GM18499 (cell line): ENCODE results near the gene PTPN14.
"Not testable (repeated sequence)": the region's sequence is repeated elsewhere in the genome, so short reads cannot be mapped to it uniquely, and the experiment has no call there.

Source experiments
- ATAC-seq: cut with Tn5 transposase; IDR thresholded peaks from one replicate; pipeline ENCODE4 v1.9.1; 2021; ENCODE audit warnings: moderate number of reproducible peaks; ENCODE audit not compliant: insufficient read depth, unreplicated experiment

PTPN14 gene

GRCh38 chr1:214514032-214514818, 37.2 kb downstream of the PTPN14 start:
- ATAC-seq = no peak

GRCh38 chr1:214513394-214513793, 38.0 kb downstream of the PTPN14 start:
- no peak for ATAC-seq

- no peak for ATAC-seq
These were observed 39.8 kb downstream of the PTPN14 start for GRCh38 chr1:214511639-214511998.

GRCh38 chr1:214510914-214511638, 40.3 kb downstream of the PTPN14 start:
- no peak for ATAC-seq

GRCh38 chr1:214510477-214510876, 40.9 kb downstream of the PTPN14 start:
- ATAC-seq = no peak

GRCh38 chr1:214509622-214510021, 41.8 kb downstream of the PTPN14 start:
- ATAC-seq = not testable (repeated sequence)

- ATAC-seq = peak; percentile 51
These were observed 44.4 kb downstream of the PTPN14 start for GRCh38 chr1:214506972-214507431.

GRCh38 chr1:214505134-214505533, 46.3 kb downstream of the PTPN14 start:
- ATAC-seq = no peak

GRCh38 chr1:214504330-214504729, 47.1 kb downstream of the PTPN14 start:
- ATAC-seq = no peak

- ATAC-seq = no peak
These were observed 47.8 kb downstream of the PTPN14 start for GRCh38 chr1:214503553-214503952.

GRCh38 chr1:214500340-214501055, 50.9 kb downstream of the PTPN14 start:
- ATAC-seq = no peak

- no peak for ATAC-seq
These were observed 51.7 kb downstream of the PTPN14 start for GRCh38 chr1:214499732-214500131.

- no peak for ATAC-seq
These were observed 53.4 kb downstream of the PTPN14 start for GRCh38 chr1:214498021-214498420.

GRCh38 chr1:214496126-214496525, 55.3 kb downstream of the PTPN14 start:
- no peak for ATAC-seq

- ATAC-seq = no peak
These were observed 56.7 kb downstream of the PTPN14 start for GRCh38 chr1:214494706-214495105.

- ATAC-seq = not testable (repeated sequence)
These were observed 57.2 kb downstream of the PTPN14 start for GRCh38 chr1:214494179-214494578.

GRCh38 chr1:214493126-214493796, 58.1 kb downstream of the PTPN14 start:
- no peak for ATAC-seq

- ATAC-seq = no peak
These were observed 58.9 kb downstream of the PTPN14 start for GRCh38 chr1:214492401-214493075.

- no peak for ATAC-seq
These were observed 59.8 kb downstream of the PTPN14 start for GRCh38 chr1:214491468-214492146.
